Loucy (cell line): ENCODE results near the gene ZFYVE28.

ENCODE experiments used
- H2AFZ ChIP-seq: fragments of 200-600 bp; sonication (generic); 2 replicates; pipeline ENCODE4 v1.6.0; 2016; ENCODE audit warnings: antibody characterized with exemption, mild to moderate bottlenecking, low read length, moderate library complexity
- H3F3A ChIP-seq: fragments of 200-600 bp; 2 replicates; pipeline ENCODE4 v1.6.0; 2016; ENCODE audit warnings: antibody characterized with exemption, low read depth, mild to moderate bottlenecking
- H3K27me3 ChIP-seq: fragments of 200-600 bp; sonication (generic); 2 replicates; pipeline ENCODE4 v1.6.1; 2014; ENCODE audit warnings: low read length, mild to moderate bottlenecking; ENCODE audit not compliant: insufficient read depth, poor library complexity, severe bottlenecking
- H3K36me3 ChIP-seq: fragments of 200-600 bp; sonication (generic); 2 replicates; pipeline ENCODE4 v1.6.1; 2016; ENCODE audit warnings: low read length; ENCODE audit not compliant: insufficient read depth
- H3K4me1 ChIP-seq: fragments of 200-600 bp; sonication (generic); 2 replicates; pipeline ENCODE4 v1.5.1; 2014; ENCODE audit warnings: low read length, mild to moderate bottlenecking; ENCODE audit not compliant: insufficient read depth, poor library complexity, severe bottlenecking
- H3K4me2 ChIP-seq: fragments of 200-600 bp; sonication (generic); 2 replicates; pipeline ENCODE4 v1.6.0; 2014; ENCODE audit warnings: antibody characterized with exemption, low read length, low read depth, mild to moderate bottlenecking; ENCODE audit not compliant: poor library complexity, severe bottlenecking
- H3K4me3 ChIP-seq: fragments of 200-600 bp; sonication (generic); 2 replicates; pipeline ENCODE4 v1.5.1; 2014; ENCODE audit warnings: low read length, mild to moderate bottlenecking, mixed read lengths; ENCODE audit not compliant: poor library complexity, severe bottlenecking
- H3K79me2 ChIP-seq: fragments of 200-600 bp; sonication (generic); 2 replicates; pipeline ENCODE4 v1.6.1; 2014; ENCODE audit warnings: low read length; ENCODE audit not compliant: insufficient read depth
- H3K9ac ChIP-seq: fragments of 200-600 bp; sonication (generic); 2 replicates; pipeline ENCODE4 v1.6.0; 2014; ENCODE audit warnings: mild to moderate bottlenecking, low read depth, low read length, moderate library complexity; ENCODE audit not compliant: poor library complexity, severe bottlenecking
- H3K9me2 ChIP-seq: fragments of 200-600 bp; sonication (generic); replicated peaks from 2 replicates; pipeline ENCODE4 v1.6.1; 2016; ENCODE audit warnings: low read depth, low read length, mixed read lengths
- H3K9me3 ChIP-seq: fragments of 200-600 bp; sonication (generic); 2 replicates; pipeline ENCODE4 v1.6.1; 2014; ENCODE audit warnings: mild to moderate bottlenecking, antibody characterized with exemption, low read length, low read depth; ENCODE audit not compliant: insufficient read depth
- H4K20me1 ChIP-seq: fragments of 200-600 bp; sonication (generic); 2 replicates; pipeline ENCODE4 v1.6.0; 2014; ENCODE audit warnings: antibody characterized with exemption, low read length, mild to moderate bottlenecking; ENCODE audit not compliant: insufficient read depth, poor library complexity, severe bottlenecking
- EZH2phosphoT487 ChIP-seq: fragments of 200-600 bp; IDR thresholded peaks from 2 replicates; pipeline ENCODE4 v1.6.1; 2018; ENCODE audit warnings: antibody characterized with exemption, mild to moderate bottlenecking, moderate library complexity, borderline replicate concordance
- TF ChIP-seq, protein P1 (sequence below): fragments of 200-600 bp; sonication (generic); conservative IDR thresholded peaks from 2 replicates; pipeline ENCODE4 v1.5.1; 2014; ENCODE audit warnings: mild to moderate bottlenecking, antibody characterized with exemption, low read length

ZFYVE28 gene

DNA sequence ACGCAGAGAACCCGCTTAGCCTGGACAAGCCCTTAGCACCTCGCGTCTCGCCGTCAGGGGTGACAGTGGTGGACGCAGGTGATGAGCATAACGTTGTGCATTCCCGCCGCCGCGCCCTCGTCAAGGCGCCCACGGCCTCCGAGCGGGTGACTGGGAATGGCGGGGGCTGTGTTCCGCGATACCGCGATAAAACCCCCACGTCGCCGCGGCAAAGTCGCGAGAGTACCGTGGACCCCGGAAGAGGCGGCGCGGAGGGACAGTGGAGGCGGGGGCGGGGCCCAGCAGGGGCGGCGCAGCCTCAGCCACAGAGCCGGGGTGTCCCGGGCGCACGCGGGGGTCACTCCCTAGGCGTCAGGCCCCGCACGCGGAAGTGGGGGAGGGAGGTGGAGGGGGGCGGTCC, 53.8 kb downstream of the ZFYVE28 start:
- H4K20me1 ChIP-seq, result no peaks in the 10 kb centered on the region
- H3F3A ChIP-seq, result no peaks in the 10 kb centered on the region
- H3K4me1 ChIP-seq, result no peaks in the 10 kb centered on the region
- H3K36me3 ChIP-seq, result no peaks in the 10 kb centered on the region
- TF ChIP-seq, protein P1, sequence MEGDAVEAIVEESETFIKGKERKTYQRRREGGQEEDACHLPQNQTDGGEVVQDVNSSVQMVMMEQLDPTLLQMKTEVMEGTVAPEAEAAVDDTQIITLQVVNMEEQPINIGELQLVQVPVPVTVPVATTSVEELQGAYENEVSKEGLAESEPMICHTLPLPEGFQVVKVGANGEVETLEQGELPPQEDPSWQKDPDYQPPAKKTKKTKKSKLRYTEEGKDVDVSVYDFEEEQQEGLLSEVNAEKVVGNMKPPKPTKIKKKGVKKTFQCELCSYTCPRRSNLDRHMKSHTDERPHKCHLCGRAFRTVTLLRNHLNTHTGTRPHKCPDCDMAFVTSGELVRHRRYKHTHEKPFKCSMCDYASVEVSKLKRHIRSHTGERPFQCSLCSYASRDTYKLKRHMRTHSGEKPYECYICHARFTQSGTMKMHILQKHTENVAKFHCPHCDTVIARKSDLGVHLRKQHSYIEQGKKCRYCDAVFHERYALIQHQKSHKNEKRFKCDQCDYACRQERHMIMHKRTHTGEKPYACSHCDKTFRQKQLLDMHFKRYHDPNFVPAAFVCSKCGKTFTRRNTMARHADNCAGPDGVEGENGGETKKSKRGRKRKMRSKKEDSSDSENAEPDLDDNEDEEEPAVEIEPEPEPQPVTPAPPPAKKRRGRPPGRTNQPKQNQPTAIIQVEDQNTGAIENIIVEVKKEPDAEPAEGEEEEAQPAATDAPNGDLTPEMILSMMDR, result no peak
- no peak for TF ChIP-seq EZH2phosphoT487
- no peak overlapping the region for H3K4me2 ChIP-seq
- H2AFZ ChIP-seq, result no peak overlapping the region
- no peaks in the 10 kb centered on the region for H3K79me2 ChIP-seq
- H3K9me2 ChIP-seq, result no peaks in the 10 kb centered on the region
- H3K9me3 ChIP-seq, result peaks cover 4% of the 10 kb centered on the region; the same call in 1 of the 2 replicates
- no peak overlapping the region for H3K4me3 ChIP-seq
- H3K9ac ChIP-seq, result no peak overlapping the region
- no peaks in the 10 kb centered on the region for H3K27me3 ChIP-seq

- H3K36me3 ChIP-seq, result no peaks in the 10 kb centered on the region
- H3K9ac ChIP-seq, result no peak overlapping the region
- H3K4me3 ChIP-seq, result no peak overlapping the region
- no peak overlapping the region for H3K4me2 ChIP-seq
- H2AFZ ChIP-seq, result no peak overlapping the region
- H3F3A ChIP-seq, result no peaks in the 10 kb centered on the region
- TF ChIP-seq EZH2phosphoT487, result no peak
- TF ChIP-seq, protein P1, result no peak
- H3K27me3 ChIP-seq, result no peaks in the 10 kb centered on the region
- no peaks in the 10 kb centered on the region for H4K20me1 ChIP-seq
- H3K4me1 ChIP-seq, result no peaks in the 10 kb centered on the region
- H3K79me2 ChIP-seq, result no peaks in the 10 kb centered on the region
- H3K9me3 ChIP-seq, result peaks cover 4% of the 10 kb centered on the region; the same call in 1 of the 2 replicates
- no peaks in the 10 kb centered on the region for H3K9me2 ChIP-seq
Observed at GRCh38 chr4:2363951-2364653, 54.3 kb downstream of the ZFYVE28 start.

- H3K9me2 ChIP-seq, result no peaks in the 10 kb centered on the region
- H3K9me3 ChIP-seq, result no peaks in the 10 kb centered on the region
- no peaks in the 10 kb centered on the region for H3K36me3 ChIP-seq
- H3K4me2 ChIP-seq, result no peak overlapping the region
- no peaks in the 10 kb centered on the region for H3K27me3 ChIP-seq
- H3K4me3 ChIP-seq, result no peak overlapping the region
- TF ChIP-seq, protein P1, result no peak
- no peak for TF ChIP-seq EZH2phosphoT487
- H2AFZ ChIP-seq, result no peak overlapping the region
- H4K20me1 ChIP-seq, result no peaks in the 10 kb centered on the region
- no peaks in the 10 kb centered on the region for H3K4me1 ChIP-seq
- H3K9ac ChIP-seq, result no peak overlapping the region
- no peaks in the 10 kb centered on the region for H3K79me2 ChIP-seq
- no peaks in the 10 kb centered on the region for H3F3A ChIP-seq
Observed at GRCh38 chr4:2363056-2363721, 55.3 kb downstream of the ZFYVE28 start.
